ENCODE results near the gene ENPP3.
A peak's percentile ranks its signal among the peaks of the same experiment; 100 is the strongest.
"Not testable (repeated sequence)": the region's sequence is repeated elsewhere in the genome, so short reads cannot be mapped to it uniquely, and the experiment has no call there.

The ENPP3 gene

DNA sequence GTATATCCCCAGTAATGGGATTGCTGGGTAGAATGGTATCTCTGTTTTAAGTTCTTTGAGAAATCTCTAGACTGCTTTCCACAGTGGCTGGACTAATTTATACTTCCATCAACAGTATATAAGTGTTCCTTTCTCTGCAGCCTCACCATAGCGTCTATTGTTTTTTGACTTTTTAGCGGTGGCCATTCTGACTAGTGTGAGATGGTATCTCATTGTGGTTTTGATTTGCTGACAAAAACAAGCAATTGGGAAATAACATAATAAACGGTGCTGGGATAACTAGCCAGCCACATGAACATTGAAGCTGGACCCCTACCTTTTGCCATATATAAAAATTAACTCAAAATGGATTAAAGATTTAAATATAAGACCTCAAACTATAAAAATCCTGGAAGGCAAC is 49.9 kb downstream of the ENPP3 start:
- peak in 1 of 5 experiments; percentile 91 for DNase-seq

DNA sequence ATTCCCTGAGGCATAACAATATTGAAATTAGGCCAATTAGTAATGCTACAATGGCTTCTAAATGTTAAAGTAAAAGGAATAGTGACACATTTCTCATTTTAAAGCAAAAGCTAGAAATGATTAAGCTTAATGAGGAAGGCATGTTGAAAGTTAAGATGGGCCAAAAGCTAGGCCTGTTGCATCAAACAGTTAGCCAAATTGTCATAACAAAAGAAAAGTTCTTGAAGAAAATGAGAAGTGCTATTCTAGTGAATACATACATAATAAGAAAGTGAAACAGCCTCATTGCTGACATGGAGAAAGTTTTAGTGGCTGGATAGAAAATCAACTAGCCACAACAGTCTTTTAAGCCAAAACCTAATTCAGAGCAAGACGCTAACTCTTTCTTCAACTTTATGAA is 51.2 kb downstream of the ENPP3 start:
- peak in 1 of 5 experiments; percentile 84 for DNase-seq

DNA sequence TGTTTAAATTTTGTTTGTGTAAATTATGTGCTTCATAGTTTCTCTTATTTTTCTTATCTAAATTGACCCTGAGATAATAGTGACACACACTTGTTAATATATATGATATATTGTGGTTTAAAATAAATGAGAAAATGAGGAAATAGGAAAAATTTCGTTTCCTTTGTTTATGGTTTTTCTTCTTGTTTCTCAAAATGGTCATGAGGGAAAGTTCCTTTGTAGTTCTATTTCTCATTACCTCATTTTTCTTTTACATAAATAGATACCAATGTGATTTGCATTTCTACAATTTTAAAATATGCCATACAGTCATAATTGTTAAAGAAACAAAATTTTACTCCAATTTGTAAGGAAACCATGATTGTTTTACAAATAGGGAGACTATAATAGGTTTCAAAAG is 54.9 kb downstream of the ENPP3 start:
- DNase-seq = no peak

DNA sequence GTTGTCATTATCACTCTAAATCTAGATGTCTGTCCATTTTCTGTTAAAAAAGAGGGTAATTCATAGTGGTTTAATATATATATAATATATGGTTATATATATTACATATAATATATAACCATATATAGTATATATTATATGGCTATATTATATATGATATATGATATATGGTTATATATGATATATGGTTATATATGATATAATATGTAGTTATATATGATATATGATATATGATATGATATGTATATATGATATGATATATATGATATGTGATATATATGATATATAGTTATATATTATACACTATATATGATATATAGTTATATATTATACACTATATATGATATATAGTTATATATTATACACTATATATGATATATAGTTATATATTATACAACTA is 55.5 kb downstream of the ENPP3 start:
- no peak for DNase-seq

- no peak for DNase-seq
Observed at GRCh38 chr6:131693384-131693783, 56.3 kb downstream of the ENPP3 start.

DNA sequence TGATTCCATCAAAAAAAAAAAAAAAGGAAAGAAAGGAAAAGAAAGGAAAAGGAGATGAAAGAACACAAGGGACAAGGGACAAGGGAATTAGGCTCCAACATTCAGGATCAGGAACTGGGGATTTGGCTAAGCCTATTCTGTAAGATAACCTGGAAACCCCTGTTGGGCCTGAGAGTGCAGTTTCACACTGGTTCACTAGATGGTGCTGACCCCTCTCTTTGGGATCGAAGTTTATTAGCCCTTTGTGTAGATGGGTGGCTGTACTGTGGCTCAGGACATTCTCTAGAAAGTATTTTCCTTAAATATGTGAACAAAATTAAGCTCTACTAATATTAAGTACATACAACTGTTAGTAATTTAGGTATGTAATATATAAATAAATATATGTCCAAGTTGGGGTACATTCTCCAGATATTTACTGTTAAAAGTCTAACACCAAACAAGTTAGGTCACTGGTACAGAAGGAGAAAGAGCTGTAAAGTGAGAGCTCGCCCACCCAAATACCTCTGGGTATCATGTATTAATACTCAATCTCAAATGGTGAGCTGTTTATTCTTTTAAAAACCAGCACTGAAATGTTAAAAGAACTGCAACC is 57.8 kb downstream of the ENPP3 start:
- DNase-seq = peak in 1 of 5 experiments; percentile 62

- DNase-seq = no peak
Observed at GRCh38 chr6:131696956-131697355, 59.9 kb downstream of the ENPP3 start.

- DNase-seq = not testable (repeated sequence)
Observed at GRCh38 chr6:131700851-131701250, 63.7 kb downstream of the ENPP3 start.

DNA sequence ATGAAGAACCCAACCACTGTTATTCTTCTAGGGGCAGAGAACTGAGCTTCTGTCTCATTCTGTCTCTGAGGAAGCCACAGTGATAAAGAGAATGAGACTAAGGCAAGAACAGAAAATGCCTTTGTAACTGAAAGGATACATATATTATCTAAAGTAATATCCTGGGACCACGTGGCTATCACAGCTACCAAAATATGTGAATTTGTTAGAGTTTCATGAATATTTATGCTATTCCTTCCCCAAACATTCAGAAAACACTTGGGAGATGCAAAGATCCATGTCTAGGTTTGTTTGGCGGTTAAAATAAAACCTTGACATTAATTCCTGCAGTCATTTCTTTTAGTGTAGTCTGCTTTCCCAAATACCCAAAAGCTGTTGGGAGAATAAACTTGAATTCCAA is 66.8 kb downstream of the ENPP3 start:
- not testable (repeated sequence) for DNase-seq

DNA sequence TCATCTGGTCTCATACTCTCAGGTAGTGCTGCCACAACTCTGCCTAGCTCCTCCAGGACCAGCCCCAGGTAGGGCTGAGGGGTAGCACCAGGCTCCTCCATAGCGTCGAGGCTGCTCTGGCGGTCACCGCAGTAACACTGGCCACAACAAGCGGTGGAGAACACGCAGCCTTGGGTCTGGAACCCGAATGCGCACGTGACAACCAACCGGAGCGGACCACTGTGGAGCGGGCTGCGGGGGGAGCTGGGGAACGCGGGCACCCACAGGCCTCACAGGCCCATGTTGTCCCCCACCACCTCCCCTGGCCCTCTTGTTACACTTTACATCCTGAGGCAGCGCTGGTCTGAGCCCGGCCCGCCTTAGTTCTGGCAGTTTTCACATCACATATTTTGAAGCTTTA is 73.8 kb downstream of the ENPP3 start, which contains the start of gene CTAGE9:
Gene CTAGE9 (minus strand): TSS at position 101 of the 400 bp plus-strand sequence. CDS start 0 bp downstream, at position 101.
- DNase-seq = not testable (repeated sequence)

DNA sequence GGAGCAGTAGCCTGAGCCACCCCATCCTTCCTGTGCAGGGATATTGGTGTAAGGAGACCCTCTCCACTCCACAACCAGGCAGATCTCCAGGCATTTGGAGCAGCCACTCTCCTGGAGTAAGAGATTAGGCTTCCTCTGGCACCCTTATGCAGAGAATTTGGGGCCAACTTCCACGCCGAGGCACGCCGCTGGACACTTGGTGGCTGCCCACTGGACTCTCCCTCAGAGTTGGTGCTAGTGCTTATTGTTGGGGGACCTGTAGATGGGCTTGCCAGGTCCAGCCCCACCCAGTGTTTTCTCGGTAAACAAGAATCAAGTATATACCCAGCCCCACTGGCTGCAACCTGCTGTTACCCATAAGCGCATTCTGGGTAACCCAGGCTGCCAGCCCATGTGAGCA is 78.5 kb downstream of the ENPP3 start:
- DNase-seq = not testable (repeated sequence)

GRCh38 chr6:131717836-131718542 is 80.9 kb downstream of the ENPP3 start:
- no peak for DNase-seq

GRCh38 chr6:131721161-131721560 is 84.1 kb downstream of the ENPP3 start:
- DNase-seq = no peak

DNA sequence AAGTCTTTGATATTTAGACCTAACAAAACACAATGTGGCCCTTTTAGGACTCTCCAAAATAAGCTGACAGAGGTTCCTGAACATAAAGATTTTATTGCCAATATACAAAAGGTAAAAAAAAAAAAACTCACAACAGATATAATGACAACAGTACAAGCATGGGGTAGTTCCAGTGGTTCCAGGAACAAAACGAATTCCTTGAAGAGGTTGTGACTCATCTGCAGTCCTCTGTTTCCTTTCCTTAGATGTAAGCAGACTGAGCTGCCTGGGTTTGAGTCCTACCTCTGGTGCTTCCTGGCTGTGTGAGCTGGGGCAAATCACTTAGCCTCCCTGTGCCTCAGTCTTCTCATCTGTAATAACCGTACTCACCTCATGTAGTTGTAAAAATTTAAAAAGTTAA is 87.0 kb downstream of the ENPP3 start:
- no peak for DNase-seq

DNA sequence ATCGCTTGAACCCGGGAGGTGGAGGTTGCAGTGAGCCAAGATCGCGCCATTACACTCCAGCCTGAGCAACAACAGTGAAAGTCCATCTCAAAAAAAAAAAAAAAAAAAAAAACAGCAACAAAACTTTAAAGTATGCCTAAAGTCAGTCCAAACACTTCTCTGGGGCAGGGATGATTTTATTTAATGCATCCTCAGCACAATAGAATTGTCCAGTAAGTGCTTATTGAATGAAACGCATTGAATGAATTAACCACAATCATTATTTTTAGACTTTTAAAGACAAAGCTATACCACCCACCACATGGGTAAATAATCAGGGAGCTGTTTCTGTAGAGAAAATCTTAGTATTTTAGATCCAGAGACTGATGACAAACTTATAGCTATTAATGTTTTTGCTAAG is 90.4 kb downstream of the ENPP3 start:
- no peak for DNase-seq

DNA sequence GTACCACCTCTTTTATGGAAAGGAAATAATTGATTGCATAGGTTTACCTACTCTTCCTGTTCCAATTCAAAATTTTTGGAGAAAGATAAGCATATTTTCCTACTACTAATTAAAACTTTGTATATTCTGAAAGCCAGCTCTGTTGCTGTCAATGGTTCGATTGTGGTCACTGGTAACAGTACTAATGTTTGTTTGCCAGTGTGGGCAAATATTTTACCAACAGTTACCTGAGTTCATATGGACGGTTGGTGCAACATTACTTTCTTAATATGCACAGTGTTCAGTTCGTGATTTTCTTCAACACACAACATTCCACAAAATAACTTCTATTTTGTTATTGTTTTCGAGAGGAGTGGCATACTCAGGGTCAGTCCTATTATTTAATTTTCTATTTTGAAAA is 90.8 kb downstream of the ENPP3 start:
- DNase-seq = no peak

DNA sequence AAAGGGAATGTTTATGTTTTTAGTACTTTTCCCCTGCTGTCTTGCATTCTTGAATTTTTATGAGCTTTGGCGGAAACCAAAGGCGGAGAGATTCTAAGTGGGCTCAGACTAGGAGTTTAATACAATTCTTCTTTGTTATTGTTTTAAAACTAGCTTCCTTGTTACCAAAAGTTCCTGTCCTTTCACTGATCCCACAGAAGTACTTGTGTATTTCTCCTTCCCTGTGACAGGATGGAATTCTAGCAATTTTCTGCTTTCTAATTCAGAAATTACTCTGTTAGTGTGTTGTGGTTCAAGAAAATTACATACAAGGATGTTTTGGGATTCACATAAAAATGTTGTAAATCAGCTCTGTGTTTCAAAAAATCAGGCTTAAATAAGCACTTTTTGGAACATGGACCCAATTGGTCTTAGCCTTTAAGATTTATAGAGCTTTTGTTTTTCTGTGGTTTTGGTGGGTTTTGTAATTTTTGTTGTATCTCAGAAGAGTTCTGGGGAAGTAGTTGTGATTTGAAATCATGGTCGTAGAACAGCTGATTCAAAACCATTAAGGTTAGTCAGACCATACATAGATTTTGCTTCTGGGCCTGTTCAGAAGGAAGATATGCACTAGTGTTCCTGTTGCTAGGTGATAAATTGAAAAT is 91.3 kb downstream of the ENPP3 start:
- peak in 1 of 5 experiments; percentile 83 for DNase-seq

DNA sequence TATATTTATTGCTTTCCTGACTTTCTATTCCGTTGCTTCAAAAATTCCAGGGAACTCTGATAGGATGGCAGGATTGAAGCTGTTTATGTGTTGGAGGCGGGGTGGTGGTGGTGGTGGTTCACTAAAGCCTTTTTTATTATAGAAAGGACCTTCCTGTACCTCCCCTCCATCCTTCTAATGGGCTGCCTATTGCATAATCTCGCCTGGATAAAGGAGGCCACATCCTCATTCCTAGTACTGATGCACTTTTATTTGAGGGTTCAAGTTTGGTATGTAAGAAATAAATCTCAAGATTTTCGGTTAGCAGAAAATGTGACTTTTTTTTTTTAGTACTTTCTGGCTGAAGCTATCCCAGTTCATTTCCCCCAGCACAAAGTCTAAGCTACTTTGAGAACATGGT is 92.4 kb downstream of the ENPP3 start:
- no peak for DNase-seq

DNA sequence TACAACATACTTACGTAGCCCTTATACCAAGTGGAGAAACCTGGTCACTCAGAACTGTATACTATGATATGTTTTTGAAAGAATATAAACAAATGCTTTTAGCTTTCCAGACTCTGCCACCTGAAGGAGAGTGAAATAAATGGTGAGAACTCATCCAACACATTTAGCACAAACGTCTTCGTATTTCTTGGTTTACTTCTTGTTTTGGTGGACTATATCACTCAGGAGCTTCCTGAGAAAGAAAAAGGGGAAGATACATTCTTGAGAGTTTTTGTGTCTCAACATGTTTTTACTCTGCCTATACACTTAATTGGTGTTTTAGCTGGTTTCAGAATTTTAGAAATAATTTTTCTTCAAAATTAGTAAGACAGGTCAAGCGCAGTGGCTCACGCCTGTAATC is 93.2 kb downstream of the ENPP3 start:
- DNase-seq = no peak

DNA sequence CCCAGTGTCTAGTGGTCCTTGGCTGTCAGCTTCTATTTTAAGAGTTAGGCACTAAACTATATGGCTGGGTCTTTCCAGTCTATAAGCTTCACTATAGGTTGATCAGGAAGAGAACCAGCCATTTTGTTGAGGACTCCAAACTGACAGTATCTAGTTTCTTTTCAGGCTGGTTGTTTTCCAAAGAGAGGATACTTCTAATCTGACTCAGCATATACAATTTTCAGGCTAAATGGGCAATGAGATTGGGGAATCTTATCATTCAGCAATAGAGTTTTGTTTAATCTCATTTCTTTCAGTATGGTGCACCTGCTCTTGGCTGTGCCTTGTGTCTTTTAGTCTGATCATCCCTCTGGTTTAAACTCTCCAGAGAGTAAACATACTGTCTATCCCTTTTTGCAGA is 94.1 kb downstream of the ENPP3 start:
- no peak for DNase-seq

DNA sequence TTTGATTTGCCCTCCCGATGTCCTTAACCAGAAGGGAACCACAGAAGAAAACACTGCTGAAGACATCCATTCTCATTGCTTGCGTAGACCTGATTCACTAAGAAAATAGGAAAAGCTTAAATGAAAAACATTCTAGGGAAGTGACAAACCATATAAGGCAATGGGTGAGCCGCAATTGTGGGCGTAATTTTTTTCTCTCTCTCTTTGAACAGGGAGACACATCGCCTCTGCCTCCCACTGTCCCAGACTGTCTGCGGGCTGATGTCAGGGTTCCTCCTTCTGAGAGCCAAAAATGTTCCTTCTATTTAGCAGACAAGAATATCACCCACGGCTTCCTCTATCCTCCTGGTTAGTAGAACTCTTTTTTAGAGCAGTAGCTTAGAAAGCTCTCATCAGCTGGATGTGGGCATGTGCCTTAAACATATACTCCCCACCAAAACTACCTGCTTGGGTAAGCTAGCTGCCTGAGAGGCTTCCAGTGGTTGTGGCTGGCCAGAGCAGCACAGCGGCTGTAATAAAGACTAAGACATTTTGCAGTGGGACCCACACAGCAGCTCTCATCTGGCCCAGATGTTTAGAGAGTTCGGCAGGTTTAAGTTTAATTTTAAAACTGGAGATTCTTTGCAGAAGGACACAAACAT is 96.4 kb downstream of the ENPP3 start:
- no peak for DNase-seq

- DNase-seq = no peak
Observed at GRCh38 chr6:131736003-131736596, 99.0 kb downstream of the ENPP3 start.

GRCh38 chr6:131736811-131737210 is 99.7 kb downstream of the ENPP3 start:
- no peak for DNase-seq
